ENCODE results near the gene CXorf38. TPM values are rescaled to one million over a fixed set of nuclear protein-coding genes. Genes with fewer than 3 reads are reported as not detected.

Gene CXorf38
- total and polyA plus RNA-seq, 9 donors: 5.9 to 8.2 (median 6.8) TPM

GRCh38 chrX:40579900-40580536 is 67.3 kb downstream of the CXorf38 start:
- H3K9me3 ChIP-seq (replicated peaks; ENCODE audit: control insufficient read depth, low read depth, low read length): no peaks in the 10 kb centered on the region
- H3K36me3 ChIP-seq (ENCODE audit: control insufficient read depth, insufficient read depth, low read length): no peaks in the 10 kb centered on the region
- peaks cover 3% of the 10 kb centered on the region for H3K4me1 ChIP-seq (ENCODE audit: control insufficient read depth, insufficient read depth, low read length)
- peaks cover 25% of the 10 kb centered on the region for H3K27me3 ChIP-seq (ENCODE audit: control insufficient read depth, insufficient read depth, low read length)
- DNase-seq: no peak
- WGBS (ENCODE audit: insufficient coverage): 34% methylated on average over 8 of the region's 12 CpGs
- H3K27ac ChIP-seq (ENCODE audit: low read length): peak overlapping the region; percentile 90
- peak overlapping the region; percentile 73 for H3K4me3 ChIP-seq (ENCODE audit: low read length)

DNA sequence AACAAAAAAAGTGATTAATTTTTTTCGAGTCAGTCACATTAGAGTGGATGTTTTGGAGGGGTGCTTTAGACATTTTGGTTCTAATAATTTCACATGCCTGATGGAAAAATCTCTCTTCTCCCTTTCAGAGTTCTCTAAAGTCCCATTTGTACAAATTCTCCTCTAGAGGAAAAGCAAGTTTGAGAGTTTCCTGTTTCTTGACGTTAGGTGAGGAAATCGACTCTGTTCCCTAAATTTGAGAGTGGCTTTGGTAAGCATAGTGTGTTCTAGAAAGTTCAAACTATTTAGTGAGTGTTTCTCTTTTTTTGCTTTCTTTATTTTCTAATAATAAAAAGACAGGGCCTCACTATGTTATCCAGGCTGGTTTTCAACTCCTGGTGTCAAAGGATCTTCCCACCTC is 68.2 kb downstream of the CXorf38 start:
- H3K4me1 ChIP-seq (ENCODE audit: control insufficient read depth, insufficient read depth, low read length): peaks cover 3% of the 10 kb centered on the region
- no peaks in the 10 kb centered on the region for H3K36me3 ChIP-seq (ENCODE audit: control insufficient read depth, insufficient read depth, low read length)
- DNase-seq: peak; percentile 22
- H3K27ac ChIP-seq (ENCODE audit: low read length): no peak overlapping the region
- no peaks in the 10 kb centered on the region for H3K9me3 ChIP-seq (replicated peaks; ENCODE audit: control insufficient read depth, low read depth, low read length)
- H3K27me3 ChIP-seq (ENCODE audit: control insufficient read depth, insufficient read depth, low read length): peaks cover 25% of the 10 kb centered on the region
- no peak overlapping the region for H3K4me3 ChIP-seq (ENCODE audit: low read length)
- WGBS (ENCODE audit: insufficient coverage): no CpG with 5 or more reads among the region's 3 CpGs

GRCh38 chrX:40578039-40578695 is 69.2 kb downstream of the CXorf38 start:
- Histone ChIP-seq H3K4me3 (ENCODE audit: low read length) (no peak overlapping the region), H3K27ac (ENCODE audit: low read length) (no peak overlapping the region), H3K27me3 (ENCODE audit: control insufficient read depth, insufficient read depth, low read length) (peaks cover 24% of the 10 kb centered on the region), H3K4me1 (ENCODE audit: control insufficient read depth, insufficient read depth, low read length) (peaks cover 3% of the 10 kb centered on the region), H3K9me3 (replicated peaks; ENCODE audit: control insufficient read depth, low read depth, low read length) (no peaks in the 10 kb centered on the region), H3K36me3 (ENCODE audit: control insufficient read depth, insufficient read depth, low read length) (no peaks in the 10 kb centered on the region)
- 68% methylated on average over 4 of the region's 7 CpGs for WGBS (ENCODE audit: insufficient coverage)
- peak; percentile 24 for DNase-seq

Other genes starting within 250 kb of the CXorf38 start
- gene ATP6AP2, start 66.6 kb downstream of the CXorf38 start, total RNA-seq: 47.1 TPM
- 10 to 100 TPM; 57.1 to 93.5 (median 66.6) TPM for gene ATP6AP2, start 66.6 kb downstream of the CXorf38 start, polyA plus RNA-seq (ENCODE audit: insufficient read depth in 1 of 8, insufficient read length in 8 of 8, low replicate concordance in 1 of 8)
- not detected for gene MPC1L, start 24.1 kb downstream of the CXorf38 start, total RNA-seq
- not detected for gene MPC1L, start 24.1 kb downstream of the CXorf38 start, polyA plus RNA-seq (ENCODE audit: insufficient read depth in 1 of 8, insufficient read length in 8 of 8, low replicate concordance in 1 of 8)
- gene MED14, start 88.0 kb upstream of the CXorf38 start, total RNA-seq: 18.8 TPM
- gene MED14, start 88.0 kb upstream of the CXorf38 start, polyA plus RNA-seq (ENCODE audit: insufficient read depth in 1 of 8, insufficient read length in 8 of 8, low replicate concordance in 1 of 8): 10 to 100 TPM; 29.7 to 37.8 (median 34.5) TPM

Data from muscle of leg (tissue), 11 donors.